NCI-H2227 (cell line): ENCODE data around the gene RUNX1.

Experiments
- DNase-seq: peaks from one replicate; lab custom pipeline; 2025; ENCODE audit not compliant: unreplicated experiment; lab: John Stamatoyannopoulos, UW

RUNX1 gene

DNA sequence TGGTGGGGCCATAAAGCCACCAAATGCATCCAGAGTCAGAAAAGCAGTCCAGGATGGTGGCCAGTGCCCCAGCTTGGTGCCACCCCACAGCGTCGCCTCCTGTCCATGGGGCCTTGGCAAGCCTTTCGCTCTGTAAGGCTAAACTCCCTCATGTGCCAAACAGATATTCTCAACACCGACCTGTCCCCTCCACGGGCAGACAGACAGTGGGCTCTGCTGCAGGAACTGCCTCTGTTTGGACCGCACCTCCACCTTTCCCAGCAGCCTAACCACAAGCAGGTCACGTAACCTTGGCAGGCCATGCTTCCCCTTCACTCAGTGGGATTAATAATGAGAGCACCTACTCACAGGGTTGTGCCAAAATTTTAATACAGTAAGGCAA, 11.7 kb downstream of the RUNX1 start:
- no peak for DNase-seq

DNA sequence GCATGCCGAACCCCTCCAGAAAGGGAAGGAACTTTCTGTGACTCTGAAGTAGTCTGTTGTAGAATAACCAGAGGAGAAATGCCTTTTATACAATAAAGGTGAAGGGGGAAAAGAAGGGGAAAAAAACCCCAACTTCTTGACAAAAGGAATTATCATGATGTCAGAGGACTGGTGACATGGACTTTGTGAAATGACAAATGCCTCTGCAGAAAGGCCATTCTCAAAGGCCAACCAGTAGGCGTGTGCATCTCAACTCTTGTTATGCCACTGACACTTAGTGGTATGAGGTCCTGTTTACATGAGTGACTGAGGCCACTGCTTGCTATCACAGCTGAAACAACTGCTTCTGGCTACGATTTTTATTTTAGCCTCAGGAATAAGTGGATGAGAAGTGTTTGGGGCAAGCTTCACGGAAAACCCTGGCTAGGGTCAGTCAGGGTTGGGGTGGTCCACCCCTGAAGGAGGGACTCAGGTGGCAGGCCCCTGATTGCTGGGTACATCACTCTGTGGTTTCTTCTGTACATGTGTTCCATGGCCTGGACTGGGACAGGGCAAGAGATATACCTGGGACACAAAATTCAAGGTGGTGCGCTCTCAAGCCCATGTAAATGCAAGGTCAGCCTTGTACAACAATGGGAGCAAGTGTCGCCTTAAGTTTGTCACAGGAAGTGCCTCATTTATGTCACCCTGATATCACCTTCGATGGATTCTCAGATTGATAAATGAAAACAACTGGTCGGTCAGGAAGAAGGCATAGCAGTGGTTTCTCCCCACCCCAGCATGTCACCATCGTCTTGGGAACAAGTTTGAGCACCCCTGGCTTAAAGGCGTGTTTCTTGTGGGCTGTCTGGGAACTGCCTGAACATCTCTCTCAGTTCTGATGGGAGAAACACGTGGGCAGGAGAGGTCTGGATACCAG, 12.4 kb downstream of the RUNX1 start:
- DNase-seq = no peak

GRCh38 chr21:35035581-35035980, 13.5 kb downstream of the RUNX1 start:
- no peak for DNase-seq

DNA sequence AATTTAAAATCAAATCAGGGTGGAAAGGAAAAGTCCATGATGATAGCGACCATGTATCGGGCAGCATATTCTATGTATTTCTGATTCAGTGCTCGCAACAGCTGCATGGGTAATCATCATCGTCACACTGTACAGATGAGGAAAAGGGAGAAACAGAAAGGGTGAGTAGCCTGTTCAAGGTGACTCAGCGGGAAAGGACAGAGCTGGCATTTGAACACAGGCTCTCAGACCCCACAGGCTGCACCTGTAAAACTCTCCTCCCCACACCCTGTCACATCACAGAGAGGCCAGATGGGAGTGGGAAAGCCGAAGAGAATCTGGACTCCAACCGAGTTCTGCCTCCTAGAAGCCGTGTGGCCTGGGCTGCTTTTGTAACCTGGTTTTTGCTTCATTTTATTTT, 14.0 kb downstream of the RUNX1 start:
- DNase-seq = no peak

- DNase-seq = no peak
These were observed 14.7 kb downstream of the RUNX1 start for GRCh38 chr21:35034203-35034926.

DNA sequence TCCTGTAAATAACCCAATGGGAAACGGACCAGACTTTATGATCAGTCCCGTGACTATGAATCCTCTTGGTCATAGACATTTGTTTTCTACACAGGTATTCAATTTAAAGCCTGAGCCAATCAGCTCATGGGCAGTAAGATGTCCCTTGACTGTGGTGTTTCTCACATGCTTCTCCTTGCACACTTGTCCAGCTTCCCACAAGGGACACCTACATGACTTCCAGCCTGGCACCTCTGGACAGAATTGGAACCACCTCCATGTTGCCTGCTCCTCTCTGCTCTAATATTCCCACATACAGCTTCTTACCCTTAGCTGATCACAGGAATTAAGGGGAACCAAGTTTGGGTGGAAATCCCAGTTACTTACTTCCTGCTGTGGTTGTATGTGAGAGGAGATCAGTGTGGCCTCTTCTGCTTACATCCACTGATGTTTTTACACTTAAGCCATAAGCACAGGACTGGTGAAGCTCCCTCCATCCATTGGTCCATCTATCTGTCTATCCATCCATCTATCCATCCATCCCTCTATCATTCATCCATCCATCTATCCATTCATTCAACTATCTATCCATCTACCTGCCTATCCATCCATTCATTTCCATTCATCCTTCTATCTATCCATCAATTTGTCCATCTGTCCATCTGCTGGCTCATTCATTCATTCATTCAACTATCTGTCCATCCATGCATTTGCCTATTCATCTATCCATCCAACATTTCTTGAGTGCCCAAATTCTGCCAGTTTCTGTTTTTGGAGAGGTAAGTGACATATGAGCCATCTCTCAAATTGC, 16.4 kb downstream of the RUNX1 start:
- DNase-seq = no peak

- no peak for DNase-seq
These were observed 20.6 kb downstream of the RUNX1 start for GRCh38 chr21:35028451-35028978.

DNA sequence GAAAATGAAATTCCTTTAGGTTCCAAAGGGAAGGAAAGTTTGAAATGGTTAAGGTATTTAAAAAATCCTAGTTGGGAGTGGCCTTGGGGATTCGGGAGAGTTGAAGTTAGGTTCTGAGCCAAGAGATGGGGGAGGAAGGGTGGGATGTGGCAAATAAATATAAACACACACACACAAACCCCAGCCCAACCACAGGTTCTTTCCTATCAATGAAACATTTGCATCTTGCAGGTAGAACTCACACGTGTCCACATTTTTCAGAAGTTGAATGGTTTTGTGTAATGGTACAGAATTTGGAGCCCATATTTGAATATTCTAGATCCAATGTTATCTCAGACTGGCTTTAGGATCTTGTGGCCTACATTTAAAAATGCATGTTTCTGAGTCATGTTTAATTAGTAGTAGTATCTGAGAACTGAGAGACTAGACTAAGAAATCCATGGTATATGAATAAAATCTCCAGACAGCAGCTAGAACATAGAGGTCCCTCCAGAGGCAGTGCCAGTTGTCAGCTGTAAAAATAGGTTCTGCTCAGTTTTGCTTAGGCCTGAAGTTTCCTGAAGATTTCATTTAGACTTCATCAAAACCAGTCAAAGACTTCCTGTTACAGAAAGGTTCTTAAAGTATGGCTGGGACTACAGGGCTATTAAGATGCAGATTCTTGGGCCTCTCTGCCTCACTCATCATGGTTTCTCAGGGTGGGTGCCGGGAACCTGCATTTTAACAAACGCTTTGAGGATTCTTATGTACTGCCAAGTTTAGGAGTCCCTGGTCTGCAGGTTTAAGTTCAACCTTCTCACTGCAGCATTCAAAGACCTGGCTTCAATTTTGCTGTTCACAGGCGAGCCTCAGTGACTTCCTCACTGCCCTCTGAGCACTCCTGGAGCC, 21.3 kb downstream of the RUNX1 start:
- no peak for DNase-seq

DNA sequence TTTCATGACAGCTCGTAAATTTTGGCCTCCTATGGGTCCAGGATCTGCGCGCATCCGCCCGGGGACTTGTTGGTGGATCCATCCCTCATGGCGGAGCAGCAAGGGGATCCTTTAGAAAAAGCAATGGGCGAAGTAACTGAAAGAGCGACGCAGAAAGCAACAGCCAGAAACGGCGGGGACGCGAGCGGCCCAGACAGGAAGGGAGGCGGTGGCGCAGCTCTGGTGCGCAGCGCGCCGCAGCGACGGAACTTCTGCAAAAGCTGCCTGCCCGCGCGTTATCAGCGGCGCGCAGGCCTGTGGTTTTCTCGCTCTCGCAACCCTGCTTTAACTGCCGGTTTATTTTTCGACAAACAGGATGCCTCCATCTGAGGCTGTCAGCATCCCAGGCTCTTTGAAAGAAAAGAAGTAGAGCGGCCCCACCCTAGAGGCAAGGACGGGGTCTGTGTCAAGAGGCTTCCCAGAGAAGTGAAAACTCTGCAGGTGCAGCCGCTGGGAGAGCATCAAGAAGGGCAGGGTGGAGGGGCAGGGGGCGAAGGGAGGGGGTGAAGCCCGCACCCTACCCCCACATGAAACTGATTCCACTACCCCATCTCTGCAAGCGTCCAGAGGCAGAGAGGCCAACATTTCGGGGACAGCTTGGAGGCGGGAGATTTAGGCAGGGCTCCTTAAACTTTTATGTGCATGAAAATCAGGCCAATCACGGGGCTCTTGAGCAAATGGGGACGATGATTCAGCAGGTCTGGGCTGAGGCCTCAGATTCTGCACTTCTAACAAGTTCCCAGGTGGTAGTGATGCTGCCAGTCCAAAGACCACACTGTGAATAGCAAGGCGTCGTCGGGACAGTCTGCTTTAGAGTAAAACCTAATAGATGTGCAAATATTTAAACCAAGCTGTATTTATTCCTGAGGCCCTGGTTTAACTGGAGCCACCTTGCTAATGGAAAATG, 22.2 kb downstream of the RUNX1 start:
- no peak for DNase-seq

GRCh38 chr21:35026153-35026500, 23.0 kb downstream of the RUNX1 start:
- no peak for DNase-seq

DNA sequence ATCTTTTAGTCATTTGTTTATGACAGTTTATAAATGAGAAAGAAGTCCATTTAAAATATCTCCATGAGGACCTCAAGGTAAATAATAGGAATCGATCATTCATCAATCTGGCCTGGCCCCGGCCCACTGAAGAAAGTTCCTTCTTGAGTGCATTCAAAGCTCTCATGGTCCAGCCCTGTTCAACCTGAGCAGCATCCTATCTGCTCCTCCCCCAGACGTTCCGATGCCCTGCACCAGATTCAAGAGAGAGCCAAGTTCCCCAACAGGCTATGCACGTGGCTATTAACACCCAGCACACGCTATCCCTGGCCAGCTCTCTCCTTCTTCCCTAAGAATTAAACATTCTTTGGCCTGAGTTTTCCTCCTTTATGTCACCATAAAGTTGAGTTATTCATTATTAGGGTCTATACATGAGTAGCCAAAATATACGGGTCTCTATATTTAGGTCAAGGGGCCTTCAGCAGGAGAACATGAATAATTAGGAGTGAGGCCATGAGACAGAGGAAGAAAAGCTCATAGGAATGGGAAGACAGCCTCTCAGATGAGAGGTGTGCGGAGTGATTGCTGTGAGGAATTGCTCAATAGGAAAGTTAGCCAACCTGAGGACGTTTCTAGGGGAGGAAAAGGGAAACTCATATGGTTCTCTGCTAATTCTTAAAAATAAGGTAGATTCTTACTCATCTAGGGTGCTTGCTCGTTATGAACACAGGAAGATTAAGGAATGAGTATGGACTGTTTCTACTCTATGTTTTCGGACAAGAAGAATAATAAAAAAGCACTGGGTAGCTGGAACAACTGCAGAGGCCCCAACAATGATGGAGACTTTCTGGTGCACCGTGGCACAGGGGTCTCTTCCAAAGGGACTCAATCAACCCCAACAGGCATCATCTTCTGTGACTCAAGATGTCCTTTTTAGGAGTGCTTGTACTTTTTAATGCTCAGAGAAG, 23.6 kb downstream of the RUNX1 start:
- no peak for DNase-seq

DNA sequence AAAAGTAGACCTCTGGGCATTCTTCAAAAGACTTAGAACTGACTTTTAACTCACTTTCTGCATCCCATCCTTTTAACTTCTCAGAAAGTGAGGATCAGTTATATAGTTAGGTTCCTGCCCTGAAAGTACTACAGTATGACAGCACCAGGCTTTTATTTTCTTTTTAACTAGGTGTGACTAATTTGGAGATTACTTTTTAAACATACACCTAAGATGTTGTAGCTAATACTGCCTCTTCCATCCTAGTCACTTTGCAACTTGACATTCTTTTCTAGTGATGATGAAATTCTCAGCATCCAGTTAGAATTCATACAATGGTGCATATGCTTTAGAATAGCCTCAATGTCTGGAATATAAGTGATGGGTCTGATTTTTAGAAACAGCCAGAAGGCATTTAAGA, 24.6 kb downstream of the RUNX1 start:
- no peak for DNase-seq

DNA sequence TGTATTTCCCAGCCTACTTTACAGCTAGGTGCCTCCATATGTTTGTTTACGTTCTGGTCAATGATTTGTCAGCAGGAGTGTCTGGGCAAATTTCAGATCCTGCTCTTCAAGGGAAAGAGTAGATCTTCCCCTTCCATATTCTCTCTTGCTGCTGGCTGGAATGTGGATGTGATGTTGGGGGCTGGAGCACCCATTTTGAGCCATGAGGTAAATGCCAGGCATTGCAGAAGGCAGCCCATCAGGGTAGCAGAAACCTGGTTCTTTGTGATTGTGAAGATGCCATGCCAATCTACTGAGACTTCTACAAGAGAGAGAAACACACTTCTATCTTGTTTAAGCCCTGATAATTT, 25.1 kb downstream of the RUNX1 start:
- DNase-seq = no peak

DNA sequence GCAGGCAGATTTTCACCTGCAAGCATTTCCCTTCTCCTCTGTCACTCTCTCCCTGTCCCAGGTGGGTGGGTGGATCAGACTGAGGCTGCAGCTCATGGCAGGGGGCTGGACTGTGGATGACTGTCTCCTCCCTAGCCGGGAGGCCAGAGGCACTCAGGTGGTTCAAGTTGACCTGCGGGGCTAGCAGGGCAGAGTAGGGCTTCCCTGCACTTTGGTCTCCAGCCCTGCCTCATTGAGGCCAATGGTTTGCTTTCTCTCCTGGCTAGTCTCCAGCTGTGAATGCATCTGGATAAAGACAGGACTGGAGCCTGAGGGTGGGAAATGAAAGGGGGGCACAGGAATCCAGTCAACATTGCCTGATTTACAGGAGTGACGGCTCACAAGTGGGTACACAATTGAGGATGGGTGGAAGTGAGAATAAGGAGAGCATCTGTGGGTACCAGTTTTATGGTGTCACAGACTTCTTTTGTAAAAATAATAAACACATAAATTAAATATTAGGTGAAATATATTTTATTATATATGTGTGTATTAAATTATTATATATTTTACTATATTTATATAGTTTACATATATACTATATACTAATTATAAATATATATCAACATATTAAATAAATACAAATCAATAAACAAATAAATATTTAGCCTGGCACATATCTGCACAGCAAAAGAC, 25.6 kb downstream of the RUNX1 start:
- DNase-seq = no peak

GRCh38 chr21:35021546-35021945, 27.6 kb downstream of the RUNX1 start:
- no peak for DNase-seq

DNA sequence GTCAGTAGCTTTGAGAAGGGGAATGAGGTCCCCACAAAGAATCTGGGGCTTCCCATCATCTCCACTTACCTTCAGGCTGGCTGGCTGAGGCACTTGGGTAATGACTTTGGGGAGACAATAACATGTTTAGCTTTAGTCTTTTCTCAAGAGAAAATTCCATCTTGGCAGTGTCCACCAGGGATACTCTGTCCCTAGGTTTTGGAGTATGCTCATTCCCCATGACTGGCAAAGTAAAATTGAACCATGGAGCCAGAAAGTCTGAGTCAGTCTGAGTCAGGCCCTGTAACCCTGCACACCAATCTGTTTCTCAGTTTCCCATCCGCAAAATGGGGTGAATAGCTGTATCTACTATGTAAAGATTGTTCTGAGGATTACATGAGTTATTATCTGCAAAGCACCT, 28.2 kb downstream of the RUNX1 start:
- no peak for DNase-seq

- DNase-seq = no peak
These were observed 28.7 kb downstream of the RUNX1 start for GRCh38 chr21:35020436-35020835.

GRCh38 chr21:35019631-35020032, 29.5 kb downstream of the RUNX1 start:
- DNase-seq = no peak
